IMR-90 (cell line): ENCODE measurements around the gene AKAP12. TPM values are rescaled to one million over a fixed set of nuclear protein-coding genes. Genes with fewer than 3 reads are reported as not detected.

ENCODE experiments used
- ATAC-seq: fragments of 200-7000 bp; cut with Tn5 transposase; 2 replicates; pipeline ENCODE4 v1.9.1; 2020; ENCODE audit warnings: low read depth, mild to moderate bottlenecking, moderate library complexity
- BruUV-seq: library from RNA; stranded (reverse); fragments of 400-500 nt; replicated peaks from 2 replicates; lab custom pipeline; 2021; lab: Mats Ljungman, UMichigan
- CTCF ChIA-PET: fragments of 300-600 bp; formaldehyde crosslinking; extraction: SDS; loops from one replicate; lab custom pipeline; 2021; ENCODE audit warnings: antibody characterized with exemption; lab: Yijun Ruan, JAX
- POLR2A ChIA-PET: fragments of 300-600 bp; sonication (Branson Sonifier 250); formaldehyde crosslinking; loops from one replicate; lab custom pipeline; 2022; ENCODE audit warnings: antibody characterized with exemption; ENCODE audit not compliant: unreplicated experiment; lab: Charles Lee
- DNase-seq: peaks from one replicate; pipeline ENCODE4 v3.0.0; 2013
- H2AFZ ChIP-seq: replicated peaks from 2 replicates; pipeline ENCODE3; 2013; ENCODE audit warnings: low read length, mild to moderate bottlenecking; ENCODE audit not compliant: poor library complexity
- H2AK5ac ChIP-seq: 2 replicates; pipeline ENCODE4 v1.6.1; 2013; ENCODE audit warnings: low read depth, low read length, inconsistent platforms
- H2AK9ac ChIP-seq: replicated peaks from 2 replicates; pipeline ENCODE3; 2013; ENCODE audit warnings: mild to moderate bottlenecking, low read depth, low read length, moderate library complexity; ENCODE audit not compliant: poor library complexity
- H2BK120ac ChIP-seq: 2 replicates; pipeline ENCODE4 v1.6.1; 2013; ENCODE audit warnings: low read depth, low read length, inconsistent platforms
- H2BK15ac ChIP-seq: 3 replicates; pipeline ENCODE4 v1.6.1; 2013; ENCODE audit warnings: low read depth, low read length, inconsistent platforms
- H2BK20ac ChIP-seq: 2 replicates; pipeline ENCODE4 v1.6.1; 2013; ENCODE audit warnings: low read depth, mild to moderate bottlenecking, inconsistent platforms, low read length, moderate library complexity
- H2BK5ac ChIP-seq: 2 replicates; pipeline ENCODE4 v1.6.1; 2013; ENCODE audit warnings: mild to moderate bottlenecking, low read depth, low read length, inconsistent platforms; ENCODE audit not compliant: poor library complexity, severe bottlenecking
- H3K14ac ChIP-seq: replicated peaks from 2 replicates; pipeline ENCODE4 v1.6.1; 2013; ENCODE audit warnings: low read depth, low read length, inconsistent platforms
- H3K18ac ChIP-seq: 2 replicates; pipeline ENCODE4 v1.6.1; 2013; ENCODE audit warnings: low read depth, low read length, control low read depth
- H3K23ac ChIP-seq: 2 replicates; pipeline ENCODE4 v1.6.1; 2013; ENCODE audit warnings: low read depth, low read length, inconsistent platforms
- H3K27ac ChIP-seq: 2 replicates; pipeline ENCODE4 v1.5.1; 2013; ENCODE audit warnings: mild to moderate bottlenecking, control low read depth, low read length; ENCODE audit not compliant: insufficient read depth
- H3K27me3 ChIP-seq: 2 replicates; pipeline ENCODE4 v1.6.1; 2013; ENCODE audit warnings: low read length; ENCODE audit not compliant: control insufficient read depth, insufficient read depth
- H3K36me3 ChIP-seq: 2 replicates; pipeline ENCODE4 v1.6.1; 2013; ENCODE audit warnings: low read length, mixed read lengths; ENCODE audit not compliant: control insufficient read depth, insufficient read depth
- H3K4ac ChIP-seq: 2 replicates; pipeline ENCODE4 v1.6.1; 2013; ENCODE audit warnings: low read depth, low read length, inconsistent platforms
- H3K4me1 ChIP-seq: 2 replicates; pipeline ENCODE4 v1.6.1; 2013; ENCODE audit warnings: low read length, mixed read lengths; ENCODE audit not compliant: control insufficient read depth, insufficient read depth
- H3K4me2 ChIP-seq: 2 replicates; pipeline ENCODE4 v1.6.1; 2013; ENCODE audit warnings: low read depth, mild to moderate bottlenecking, control low read depth, low read length, moderate library complexity
- H3K4me3 ChIP-seq: 2 replicates; pipeline ENCODE4 v1.5.1; 2013; ENCODE audit warnings: low read depth, mild to moderate bottlenecking, control low read depth, low read length, moderate library complexity; ENCODE audit not compliant: insufficient read depth
- H3K56ac ChIP-seq: 2 replicates; pipeline ENCODE4 v1.6.1; 2013; ENCODE audit warnings: low read length, inconsistent platforms; ENCODE audit not compliant: insufficient read depth; ENCODE audit errors: extremely low read depth
- H3K79me1 ChIP-seq, 2 experiments: 2 replicates each; pipeline ENCODE4 v1.6.1; 2013; ENCODE audit warnings: low read length in 2 of 2, inconsistent platforms in 1 of 2, low read depth in 1 of 2
- H3K9ac ChIP-seq: 2 replicates; pipeline ENCODE4 v1.6.1; 2013; ENCODE audit warnings: low read depth, low read length, control low read depth
- H3K9me1 ChIP-seq: 2 replicates; pipeline ENCODE4 v1.6.1; 2013; ENCODE audit warnings: low read length, inconsistent platforms; ENCODE audit not compliant: insufficient read depth
- H3K9me3 ChIP-seq: 2 replicates; pipeline ENCODE4 v1.6.1; 2013; ENCODE audit warnings: low read length; ENCODE audit not compliant: control insufficient read depth, insufficient read depth
- H4K20me1 ChIP-seq: 2 replicates; pipeline ENCODE4 v1.6.1; 2013; ENCODE audit warnings: low read length, inconsistent platforms; ENCODE audit not compliant: insufficient read depth
- H4K5ac ChIP-seq: 2 replicates; pipeline ENCODE4 v1.6.1; 2013; ENCODE audit warnings: mild to moderate bottlenecking, low read depth, low read length, control low read depth
- H4K8ac ChIP-seq, 2 experiments: 2 replicates each; pipeline ENCODE4 v1.6.1; 2013; ENCODE audit warnings: low read depth in 2 of 2, low read length in 2 of 2, control low read depth in 1 of 2, inconsistent platforms in 1 of 2
- H4K91ac ChIP-seq: 2 replicates; pipeline ENCODE4 v1.6.1; 2013; ENCODE audit warnings: low read depth, low read length, inconsistent platforms; ENCODE audit not compliant: insufficient read depth
- BHLHE40 ChIP-seq: fragments of 150-350 bp; IDR thresholded peaks from 2 replicates; pipeline ENCODE4 v1.6.1; 2016; ENCODE audit warnings: mild to moderate bottlenecking, low read depth, low read length
- CEBPB ChIP-seq: IDR thresholded peaks from 2 replicates; pipeline ENCODE4 v1.6.1; 2012; ENCODE audit warnings: low read depth, low read length, improper control_type of control experiment
- CHD1 ChIP-seq: IDR thresholded peaks from 2 replicates; pipeline ENCODE4 v1.6.1; 2012; ENCODE audit warnings: low read depth, low read length, improper control_type of control experiment
- MAFK ChIP-seq: IDR thresholded peaks from 2 replicates; pipeline ENCODE4 v1.6.1; 2012; ENCODE audit warnings: low read depth, low read length, improper control_type of control experiment
- RAD21 ChIP-seq: IDR thresholded peaks from 2 replicates; pipeline ENCODE4 v1.6.1; 2012; ENCODE audit warnings: low read length, improper control_type of control experiment
- SMC3 ChIP-seq: fragments of 150-350 bp; IDR thresholded peaks from 2 replicates; pipeline ENCODE4 v1.6.1; 2016; ENCODE audit warnings: low read depth, mild to moderate bottlenecking, antibody characterized with exemption, low read length, moderate library complexity
- WGBS, 2 experiments: methylation state at CpG; one replicate each; pipeline versions ENCODE4 v1.1.5 to v1.1.7; 2013; ENCODE audit warnings: missing lambda C conversion rate in 2 of 2; ENCODE audit not compliant: insufficient read length in 1 of 2; ENCODE audit errors: extremely low coverage in 2 of 2; 5-methylcytosine and 5-hydroxymethylcytosine counted together
- dilution Hi-C: fragments of 300-500 bp; cut with HindIII; formaldehyde crosslinking; loops from one replicate; pipeline ENCODE4 v1.14.3; 2018; ENCODE audit warnings: low sequenced_read_pairs; ENCODE audit not compliant: unreplicated experiment
- in situ Hi-C: fragments of 300-500 bp; cut with MboI; formaldehyde crosslinking; loops from 3 replicates; pipeline ENCODE4 v1.14.3; 2019; ENCODE audit warnings: low sequenced_read_pairs, inconsistent platforms, mixed read lengths
- intact Hi-C: fragments of 100-400 bp; cut with micrococcal nuclease; formaldehyde crosslinking; loops from 2 replicates; pipeline ENCODE4 v1.10.0; 2022
- polyA plus RNA-seq, 3 experiments: library from polyadenylated mRNA; depleted of rRNA; stranded (reverse); fragments of >200 nt; gene quantifications; 2 replicates each; pipeline ENCODE4 v1.2.3, GENCODE V29; 2012; ENCODE audit warnings: low replicate concordance in 1 of 3
- total RNA-seq: library from RNA; depleted of rRNA; stranded (reverse); fragments of >200 nt; gene quantifications from 2 replicates; pipeline ENCODE4 v1.2.3, GENCODE V29; 2012

AKAP12 gene
- total and polyA plus RNA-seq, 2 of the 4 experiments (the other 2 are of a cell fraction): 56.0 to 118 TPM

DNA sequence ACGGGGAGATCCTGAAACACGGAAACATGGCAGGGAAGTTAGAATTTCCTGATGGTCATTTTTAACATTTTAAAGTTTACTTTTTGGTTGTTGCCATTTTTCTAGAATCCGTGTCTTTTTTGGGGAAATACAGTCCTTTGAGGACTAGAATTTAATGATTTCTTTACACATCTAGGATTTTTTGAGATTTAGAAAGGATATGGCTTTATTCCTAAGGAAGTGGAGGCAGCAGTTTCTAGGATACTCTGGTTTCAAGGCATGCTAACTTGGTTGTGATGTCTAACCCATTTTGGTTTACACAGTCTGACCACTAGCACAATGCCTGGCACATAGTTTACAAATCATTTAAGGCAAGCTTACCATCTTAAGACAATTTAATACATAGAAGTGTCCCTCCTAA, 152.7 kb downstream of the AKAP12 start:
- Histone ChIP-seq H3K56ac (peak overlapping the region; percentile 71; the same call in 1 of the 2 replicates), H3K4me2 (peak overlapping the region; percentile 96), H3K4me3 (peak overlapping the region; percentile 88; the same call in 1 of the 2 replicates), H2BK20ac (no peak overlapping the region), H4K20me1 (peaks cover 55% of the 10 kb centered on the region), H3K27ac (no peak overlapping the region), H3K23ac (0 out of 2 replicates have a peak overlapping the region, but pooled peaks have one; percentile 3), H3K9me1 (0 out of 2 replicates have a peak, but pooled peaks cover 13% of the 10 kb centered on the region), H3K4me1 (peaks cover 5% of the 10 kb centered on the region), H3K9me3 (no peaks in the 10 kb centered on the region), H3K14ac (peak overlapping the region; percentile 44; the same call in 1 of the 2 replicates), H3K36me3 (peaks cover 2% of the 10 kb centered on the region; the same call in 1 of the 2 replicates), H2BK15ac (no peak overlapping the region), H4K91ac (no peak overlapping the region), H4K5ac (no peak overlapping the region), H3K18ac (no peak overlapping the region), H3K4ac (no peak overlapping the region), H2AK5ac (no peak overlapping the region), H2AFZ (no peak overlapping the region), H3K27me3 (no peaks in the 10 kb centered on the region), H3K79me1 (peaks cover 11 to 46% of the 10 kb centered on the region in 2 experiments), H2BK5ac (no peak overlapping the region), H4K8ac (no peak overlapping the region), H2AK9ac (no peak overlapping the region), H3K9ac (peak overlapping the region; percentile 20), H2BK120ac (no peak overlapping the region)
- WGBS, 2 experiments: no CpG with 5 or more reads among the region's 3 CpGs
- TF ChIP-seq BHLHE40 (no peak), SMC3 (no peak), MAFK (no peak), CEBPB (no peak), RAD21 (no peak), CHD1 (no peak)
- in situ Hi-C loops: no loop called here
- CTCF ChIA-PET: no interaction called here
- POLR2A ChIA-PET: no interaction called here
- BruUV-seq: no TSS peak
- dilution Hi-C loops: no loop called here
- no peak for ATAC-seq
- DNase-seq: no peak
- intact Hi-C loops: loop anchor here (5.0 kb wide), 2 partner anchors 500 to 705 kb away; no protein-coding TSS in a partner anchor
